ENCODE data around the gene BRAT1. TPM values are rescaled to one million over a fixed set of nuclear protein-coding genes. Genes with fewer than 3 reads are reported as not detected.

BRAT1 gene
- total RNA-seq, 1 donor from 2014 or later, result 66.0 TPM

DNA sequence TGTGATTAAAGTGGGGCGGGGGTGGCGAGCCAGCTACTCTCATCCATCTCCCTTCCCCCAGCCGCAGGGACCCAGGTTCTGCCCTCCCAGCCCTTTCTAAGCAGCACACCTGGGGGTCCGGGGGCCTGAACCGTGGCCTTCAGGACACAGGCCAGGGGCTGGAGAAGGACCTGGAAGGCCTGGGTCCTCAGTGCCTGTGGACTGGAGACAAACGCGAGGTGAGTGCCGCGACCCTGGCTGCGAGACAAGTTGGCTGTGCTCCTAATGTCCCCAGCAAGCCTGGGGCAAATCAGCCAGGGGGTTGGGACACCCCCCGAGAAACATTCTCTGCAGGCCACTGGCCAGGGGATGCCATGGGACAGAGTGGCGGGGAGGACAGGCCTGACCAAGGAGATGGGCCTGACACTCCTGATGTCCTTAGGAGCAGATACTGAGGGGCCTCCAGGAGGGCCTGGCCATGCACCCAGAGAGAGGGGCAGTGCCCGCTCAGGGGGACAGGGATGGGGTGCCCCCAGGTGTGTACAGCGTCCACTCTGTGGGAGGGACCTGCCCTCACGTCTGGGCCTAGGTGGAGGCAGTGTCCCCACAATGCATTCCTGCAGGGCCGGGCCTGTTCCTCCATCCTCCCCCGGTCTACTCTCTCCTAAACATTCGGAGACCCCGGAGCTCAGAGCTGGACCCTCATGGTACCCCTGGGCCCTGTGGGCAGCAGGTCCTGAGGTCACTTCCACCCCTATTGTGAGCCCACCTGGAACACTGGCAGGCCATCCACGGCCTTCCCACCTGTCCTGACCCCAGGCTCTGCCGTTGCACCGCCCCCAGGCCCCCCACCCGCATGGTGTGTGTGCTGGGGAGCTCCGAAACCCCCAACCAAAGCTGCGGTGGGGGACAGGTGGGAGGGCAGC is 13.1 kb downstream of the BRAT1 start:
- TF ChIP-seq POLR2AphosphoS5 (IDR thresholded peaks at IDR 0.05; ENCODE audit: insufficient read depth in 1 of 2, low read depth in 1 of 2), result no peak
- peaks cover 3 to 77% of the 10 kb centered on the region in 2 donors for H3K36me3 ChIP-seq
- no peak for DNase-seq (ENCODE audit: extremely low spot score in 2 of 2)
- no peak overlapping the region for H3K4me3 ChIP-seq
- no peaks in the 10 kb centered on the region for H3K9me3 ChIP-seq
- H3K27ac ChIP-seq, result no peak overlapping the region
- intact Hi-C loops (cut with DNase I), result no loop called here
- no peaks in the 10 kb centered on the region for H3K4me1 ChIP-seq
- no peaks in the 10 kb centered on the region for H3K27me3 ChIP-seq

DNA sequence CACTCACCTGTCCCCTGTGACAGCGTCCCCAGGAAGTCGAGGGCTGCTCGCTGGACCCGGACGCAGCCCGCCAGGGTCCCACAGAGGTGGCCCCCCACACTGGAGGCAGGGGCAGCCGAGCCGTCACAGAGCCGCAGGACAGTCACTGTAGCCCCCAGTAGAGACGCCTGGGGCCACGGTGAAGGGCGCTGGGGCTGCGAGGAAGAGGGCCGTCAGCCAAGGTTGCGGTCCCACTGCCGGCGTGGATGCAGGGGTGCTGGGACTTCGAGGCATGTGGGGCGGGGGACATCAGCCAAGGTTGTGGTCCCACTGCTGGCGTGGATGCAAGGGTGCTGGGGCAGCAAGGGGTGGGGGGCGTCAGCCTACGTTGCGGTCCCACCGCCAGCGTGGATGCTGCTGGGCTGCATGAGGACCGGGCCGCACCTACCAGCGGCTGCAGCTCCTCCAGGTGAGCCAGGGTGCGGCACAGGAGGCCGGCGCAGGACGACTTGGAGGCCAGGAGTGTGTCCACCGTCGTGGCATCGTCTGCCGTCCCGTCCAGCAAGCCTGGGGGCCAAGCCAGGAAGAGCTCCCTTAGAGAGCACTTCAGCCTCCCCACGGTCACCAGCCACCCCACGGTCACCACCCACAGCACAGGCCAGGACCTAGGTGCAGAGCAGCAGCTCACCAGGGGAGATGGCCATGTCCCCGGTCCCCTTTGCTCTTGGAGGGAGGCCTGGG is 13.9 kb downstream of the BRAT1 start:
- H3K27me3 ChIP-seq, result no peaks in the 10 kb centered on the region
- TF ChIP-seq POLR2AphosphoS5 (IDR thresholded peaks at IDR 0.05; ENCODE audit: insufficient read depth in 1 of 2, low read depth in 1 of 2), result no peak
- no peak overlapping the region for H3K4me3 ChIP-seq
- no peaks in the 10 kb centered on the region for H3K9me3 ChIP-seq
- no peaks in the 10 kb centered on the region for H3K4me1 ChIP-seq
- intact Hi-C loops (cut with DNase I), result no loop called here
- no peak overlapping the region for H3K27ac ChIP-seq
- no peak for DNase-seq (ENCODE audit: extremely low spot score in 2 of 2)
- peaks cover 3 to 69% of the 10 kb centered on the region in 2 donors for H3K36me3 ChIP-seq

DNA sequence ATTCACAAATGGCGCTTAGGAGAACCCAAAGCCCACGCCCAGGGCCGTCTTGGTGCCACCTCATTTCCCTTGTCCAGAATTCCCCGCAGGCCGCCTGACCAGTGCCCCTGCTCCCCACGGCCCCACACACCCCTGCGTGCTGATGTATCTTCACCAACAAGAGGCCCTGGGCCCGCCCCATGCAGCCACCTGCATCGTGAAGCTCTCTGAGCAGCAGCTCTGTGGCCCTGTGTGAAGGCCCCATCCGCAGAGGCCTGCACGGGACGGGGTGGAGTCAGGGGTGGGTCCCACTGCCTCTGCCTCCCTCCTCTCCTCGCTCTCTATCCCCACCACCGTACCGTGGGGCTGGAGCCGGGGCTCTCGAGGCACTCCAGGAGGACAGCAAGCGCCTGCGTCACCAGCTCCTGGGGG is 14.7 kb downstream of the BRAT1 start:
- intact Hi-C loops (cut with DNase I), result no loop called here
- H3K4me3 ChIP-seq, result no peak overlapping the region
- no peaks in the 10 kb centered on the region for H3K4me1 ChIP-seq
- H3K36me3 ChIP-seq, result peaks cover 3 to 61% of the 10 kb centered on the region in 2 donors
- no peaks in the 10 kb centered on the region for H3K27me3 ChIP-seq
- DNase-seq (ENCODE audit: extremely low spot score in 2 of 2), result no peak
- H3K27ac ChIP-seq, result no peak overlapping the region
- H3K9me3 ChIP-seq, result no peaks in the 10 kb centered on the region
- TF ChIP-seq, protein P1, sequence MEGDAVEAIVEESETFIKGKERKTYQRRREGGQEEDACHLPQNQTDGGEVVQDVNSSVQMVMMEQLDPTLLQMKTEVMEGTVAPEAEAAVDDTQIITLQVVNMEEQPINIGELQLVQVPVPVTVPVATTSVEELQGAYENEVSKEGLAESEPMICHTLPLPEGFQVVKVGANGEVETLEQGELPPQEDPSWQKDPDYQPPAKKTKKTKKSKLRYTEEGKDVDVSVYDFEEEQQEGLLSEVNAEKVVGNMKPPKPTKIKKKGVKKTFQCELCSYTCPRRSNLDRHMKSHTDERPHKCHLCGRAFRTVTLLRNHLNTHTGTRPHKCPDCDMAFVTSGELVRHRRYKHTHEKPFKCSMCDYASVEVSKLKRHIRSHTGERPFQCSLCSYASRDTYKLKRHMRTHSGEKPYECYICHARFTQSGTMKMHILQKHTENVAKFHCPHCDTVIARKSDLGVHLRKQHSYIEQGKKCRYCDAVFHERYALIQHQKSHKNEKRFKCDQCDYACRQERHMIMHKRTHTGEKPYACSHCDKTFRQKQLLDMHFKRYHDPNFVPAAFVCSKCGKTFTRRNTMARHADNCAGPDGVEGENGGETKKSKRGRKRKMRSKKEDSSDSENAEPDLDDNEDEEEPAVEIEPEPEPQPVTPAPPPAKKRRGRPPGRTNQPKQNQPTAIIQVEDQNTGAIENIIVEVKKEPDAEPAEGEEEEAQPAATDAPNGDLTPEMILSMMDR (IDR thresholded peaks at IDR 0.05), result no peak
- TF ChIP-seq POLR2AphosphoS5 (IDR thresholded peaks at IDR 0.05; ENCODE audit: insufficient read depth in 1 of 2, low read depth in 1 of 2) (no peak), POLR2A (IDR thresholded peaks at IDR 0.05) (no peak)

DNA sequence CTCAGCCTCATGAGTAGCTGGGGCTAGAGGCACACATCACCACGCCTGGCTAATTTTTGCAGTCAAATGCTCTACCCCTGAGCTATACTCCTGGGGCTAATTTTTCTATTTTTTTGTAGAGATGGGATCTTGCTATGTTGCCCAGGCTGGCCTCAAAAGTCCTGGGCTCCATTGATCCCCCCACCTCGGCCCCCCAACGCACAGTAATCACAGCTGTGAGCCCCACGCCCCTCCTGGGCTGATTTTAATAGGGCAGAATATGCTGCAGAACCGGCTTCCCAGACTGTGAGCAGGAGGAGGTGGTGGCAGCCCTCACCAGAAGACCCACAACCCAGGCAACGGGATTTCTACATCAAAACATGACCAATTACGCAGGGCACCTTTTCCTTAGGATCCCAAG is 15.2 kb downstream of the BRAT1 start:
- TF ChIP-seq POLR2AphosphoS5 (IDR thresholded peaks at IDR 0.05; ENCODE audit: insufficient read depth in 1 of 2, low read depth in 1 of 2), result no peak
- TF ChIP-seq, protein P1 (IDR thresholded peaks at IDR 0.05), result no peak
- TF ChIP-seq POLR2A (IDR thresholded peaks at IDR 0.05), result no peak
- intact Hi-C loops (cut with DNase I), result no loop called here
- Histone ChIP-seq H3K36me3 (peaks cover 3 to 59% of the 10 kb centered on the region in 2 donors), H3K4me1 (no peaks in the 10 kb centered on the region), H3K4me3 (no peak overlapping the region), H3K9me3 (no peaks in the 10 kb centered on the region), H3K27ac (no peak overlapping the region), H3K27me3 (no peaks in the 10 kb centered on the region)
- no peak for DNase-seq (ENCODE audit: extremely low spot score in 2 of 2)

DNA sequence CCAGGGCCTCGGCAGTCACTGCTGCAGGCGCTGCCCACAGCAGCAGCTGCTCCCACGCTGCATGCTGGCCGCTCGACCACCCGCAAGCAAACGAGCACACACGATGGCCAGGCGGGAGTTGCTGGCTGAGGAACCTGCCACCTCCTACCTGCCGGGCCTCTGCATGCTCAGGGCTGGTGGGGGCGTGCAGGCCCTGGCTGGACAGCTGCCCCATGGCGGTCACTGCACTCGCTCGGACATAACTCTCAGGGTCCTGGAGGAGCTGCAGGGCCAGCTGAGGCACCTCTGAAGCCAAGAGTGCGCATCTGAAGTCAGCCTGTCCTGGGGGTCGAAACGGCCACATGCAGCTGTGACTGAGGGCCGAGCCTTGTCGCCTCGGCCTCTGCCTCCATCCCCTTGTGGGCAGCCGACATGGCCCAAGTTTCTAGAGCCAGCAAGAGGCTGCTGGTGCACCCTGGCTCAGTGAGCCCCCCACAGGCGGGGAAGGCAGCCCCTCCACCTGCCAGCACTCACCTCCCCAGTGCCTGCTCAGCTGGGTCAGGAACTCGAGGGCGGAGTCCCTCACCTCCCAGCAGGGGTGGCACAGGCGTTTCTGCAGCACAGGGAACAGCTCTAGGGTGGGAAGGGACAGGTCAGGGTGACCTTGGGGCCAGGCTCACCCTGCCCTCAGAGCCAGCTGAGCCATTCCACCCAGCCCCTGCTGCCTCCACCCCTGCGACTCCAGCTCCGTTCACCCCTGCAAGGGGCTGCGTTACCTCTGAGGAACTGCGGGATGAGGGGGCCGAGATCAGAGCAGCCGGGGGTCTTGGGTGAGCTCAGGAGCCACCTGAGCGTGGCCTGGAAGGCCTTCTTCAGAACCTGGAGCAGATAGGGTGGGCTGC is 16.1 kb downstream of the BRAT1 start:
- H3K36me3 ChIP-seq, result peaks cover 0 to 52% of the 10 kb centered on the region in 2 donors
- no peaks in the 10 kb centered on the region for H3K27me3 ChIP-seq
- DNase-seq (ENCODE audit: extremely low spot score in 2 of 2), result no peak
- intact Hi-C loops (cut with DNase I), result no loop called here
- TF ChIP-seq POLR2AphosphoS5 (IDR thresholded peaks at IDR 0.05; ENCODE audit: insufficient read depth in 1 of 2, low read depth in 1 of 2), result no peak
- no peak for TF ChIP-seq POLR2A (IDR thresholded peaks at IDR 0.05)
- TF ChIP-seq, protein P1 (IDR thresholded peaks at IDR 0.05), result no peak
- H3K4me1 ChIP-seq, result no peaks in the 10 kb centered on the region
- no peak overlapping the region for H3K4me3 ChIP-seq
- H3K9me3 ChIP-seq, result no peaks in the 10 kb centered on the region
- H3K27ac ChIP-seq, result no peak overlapping the region

Data from vagina (tissue), 2 donors.